ENCODE measurements around the gene ITGA11.

GRCh38 chr15:68265674-68266073 lies 166.3 kb downstream of the ITGA11 start:
- TF ChIP-seq, protein P1, sequence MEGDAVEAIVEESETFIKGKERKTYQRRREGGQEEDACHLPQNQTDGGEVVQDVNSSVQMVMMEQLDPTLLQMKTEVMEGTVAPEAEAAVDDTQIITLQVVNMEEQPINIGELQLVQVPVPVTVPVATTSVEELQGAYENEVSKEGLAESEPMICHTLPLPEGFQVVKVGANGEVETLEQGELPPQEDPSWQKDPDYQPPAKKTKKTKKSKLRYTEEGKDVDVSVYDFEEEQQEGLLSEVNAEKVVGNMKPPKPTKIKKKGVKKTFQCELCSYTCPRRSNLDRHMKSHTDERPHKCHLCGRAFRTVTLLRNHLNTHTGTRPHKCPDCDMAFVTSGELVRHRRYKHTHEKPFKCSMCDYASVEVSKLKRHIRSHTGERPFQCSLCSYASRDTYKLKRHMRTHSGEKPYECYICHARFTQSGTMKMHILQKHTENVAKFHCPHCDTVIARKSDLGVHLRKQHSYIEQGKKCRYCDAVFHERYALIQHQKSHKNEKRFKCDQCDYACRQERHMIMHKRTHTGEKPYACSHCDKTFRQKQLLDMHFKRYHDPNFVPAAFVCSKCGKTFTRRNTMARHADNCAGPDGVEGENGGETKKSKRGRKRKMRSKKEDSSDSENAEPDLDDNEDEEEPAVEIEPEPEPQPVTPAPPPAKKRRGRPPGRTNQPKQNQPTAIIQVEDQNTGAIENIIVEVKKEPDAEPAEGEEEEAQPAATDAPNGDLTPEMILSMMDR (conservative IDR thresholded peaks at IDR 0.05 in 1 of 2, IDR thresholded peaks at IDR 0.05 in 1 of 2; ENCODE audit: low read depth in 1 of 2, low read length in 2 of 2) = no peak
- TF ChIP-seq EZH2 (IDR thresholded peaks at IDR 0.05; ENCODE audit: low read length, missing control alignments) = no peak

All from fibroblast of lung (primary cell).